Raji (cell line): ENCODE measurements around the gene PRKACA.

ENCODE experiments used
- POLR2A ChIP-seq: IDR thresholded peaks from 2 replicates; pipeline ENCODE4 v1.6.1; 2011; ENCODE audit warnings: low read depth, low read length, control low read depth; ENCODE audit not compliant: insufficient read depth

Gene PRKACA

DNA sequence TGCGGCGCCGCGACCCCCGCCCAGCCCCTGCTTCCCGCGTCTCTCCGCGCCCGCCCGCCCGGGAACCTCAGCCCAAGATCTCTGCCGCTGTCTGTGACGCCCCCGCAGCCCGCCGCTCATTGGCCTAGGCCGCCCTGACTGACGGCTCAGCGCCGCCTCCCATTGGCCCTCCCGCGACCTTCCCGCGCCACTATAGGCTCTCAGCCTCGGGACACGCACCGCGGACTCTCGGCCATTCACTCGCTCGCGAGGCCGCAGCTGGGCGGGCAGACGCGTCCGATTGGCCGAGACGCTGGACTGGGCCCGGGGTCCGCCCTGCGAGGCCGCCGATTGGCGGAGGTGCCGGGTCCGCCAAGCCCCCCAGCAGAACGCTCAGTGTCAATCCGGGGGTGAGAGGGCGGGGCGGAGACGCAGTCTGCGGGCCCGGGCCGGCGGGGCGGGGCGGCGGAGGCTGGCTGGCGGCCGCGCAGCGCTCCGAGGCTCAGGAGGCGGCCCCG, at the start of gene PRKACA:
PRKACA (minus strand) TSS at position 95 of the 497 bp plus-strand sequence. CDS start 215 bp downstream, outside the sequence.
- TF ChIP-seq POLR2A = peak; percentile 40; the same call in 1 of the 2 replicates

GRCh38 chr19:14166999-14167575, 49.5 kb upstream of the PRKACA start:
- no peak for TF ChIP-seq POLR2A

DNA sequence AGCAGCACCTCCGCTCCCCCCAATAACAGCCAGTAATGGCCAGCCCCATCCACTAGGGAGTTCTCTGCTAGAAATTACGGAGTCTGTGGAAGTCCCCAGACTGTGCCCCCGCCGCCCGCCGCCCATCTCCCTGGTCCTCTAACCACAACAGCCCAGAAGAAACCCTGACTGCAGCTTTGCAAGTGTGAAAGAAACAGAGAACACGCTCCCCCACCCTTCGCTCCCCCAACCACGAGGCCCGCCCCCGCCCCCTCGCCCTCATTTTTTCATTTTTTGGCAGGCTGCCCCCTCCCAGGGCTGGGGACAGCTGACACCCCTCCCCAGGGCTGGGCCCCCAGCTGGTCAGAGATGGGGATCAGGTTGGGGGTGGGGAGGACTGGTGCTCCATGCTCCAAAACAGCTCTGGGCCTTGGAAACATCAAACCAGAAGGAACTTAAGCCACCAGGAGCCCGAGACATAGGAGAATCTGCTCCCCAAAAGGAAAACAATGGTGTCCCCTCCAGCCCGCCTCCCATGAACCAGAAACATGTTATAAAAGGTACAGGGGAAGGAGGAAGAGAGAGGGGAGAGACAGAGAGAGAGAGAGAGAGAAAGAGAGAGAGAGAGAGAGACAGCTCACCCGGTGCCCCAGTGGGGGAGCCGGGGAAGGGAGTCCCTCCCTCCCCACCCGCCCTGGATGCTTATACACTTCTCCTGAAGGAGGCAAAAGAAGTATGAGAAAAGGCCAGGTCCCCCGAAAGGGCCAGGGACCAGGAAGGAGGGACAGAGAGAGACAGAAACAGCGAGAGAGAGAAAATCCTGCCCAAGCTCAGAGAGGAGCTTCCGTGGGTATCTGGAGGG, 48.6 kb upstream of the PRKACA start:
- no peak for TF ChIP-seq POLR2A

- no peak for TF ChIP-seq POLR2A
Measured at GRCh38 chr19:14164724-14165493, 47.3 kb upstream of the PRKACA start.

- no peak for TF ChIP-seq POLR2A
Measured at GRCh38 chr19:14164082-14164481, 46.5 kb upstream of the PRKACA start.

- no peak for TF ChIP-seq POLR2A
Measured at GRCh38 chr19:14162871-14163297, 45.3 kb upstream of the PRKACA start.

DNA sequence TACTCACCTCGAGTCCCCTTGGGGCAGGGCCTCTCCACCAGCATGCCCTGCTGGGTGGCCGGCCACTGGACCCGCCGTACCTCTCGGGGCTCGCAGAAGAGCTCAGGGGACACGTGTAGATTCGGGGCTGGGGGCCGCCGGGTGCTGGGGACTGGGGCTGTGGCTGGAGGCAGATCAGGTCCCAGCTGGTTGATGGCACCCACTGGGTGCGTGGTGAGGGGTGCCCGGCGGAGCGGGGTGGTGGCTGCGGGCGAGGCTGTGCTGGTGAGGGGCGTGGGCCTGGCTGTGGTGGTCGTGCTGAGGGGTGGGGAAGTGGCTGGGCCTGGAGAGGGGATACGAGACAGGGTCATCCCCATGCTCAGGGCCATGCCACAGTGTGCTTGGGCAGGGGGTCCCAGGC, 43.7 kb upstream of the PRKACA start:
- TF ChIP-seq POLR2A = no peak

GRCh38 chr19:14160017-14160703, 42.6 kb upstream of the PRKACA start:
- no peak for TF ChIP-seq POLR2A

GRCh38 chr19:14159059-14159458, 41.5 kb upstream of the PRKACA start:
- no peak for TF ChIP-seq POLR2A

- TF ChIP-seq POLR2A = no peak
Measured at GRCh38 chr19:14158276-14159023, 40.9 kb upstream of the PRKACA start.

DNA sequence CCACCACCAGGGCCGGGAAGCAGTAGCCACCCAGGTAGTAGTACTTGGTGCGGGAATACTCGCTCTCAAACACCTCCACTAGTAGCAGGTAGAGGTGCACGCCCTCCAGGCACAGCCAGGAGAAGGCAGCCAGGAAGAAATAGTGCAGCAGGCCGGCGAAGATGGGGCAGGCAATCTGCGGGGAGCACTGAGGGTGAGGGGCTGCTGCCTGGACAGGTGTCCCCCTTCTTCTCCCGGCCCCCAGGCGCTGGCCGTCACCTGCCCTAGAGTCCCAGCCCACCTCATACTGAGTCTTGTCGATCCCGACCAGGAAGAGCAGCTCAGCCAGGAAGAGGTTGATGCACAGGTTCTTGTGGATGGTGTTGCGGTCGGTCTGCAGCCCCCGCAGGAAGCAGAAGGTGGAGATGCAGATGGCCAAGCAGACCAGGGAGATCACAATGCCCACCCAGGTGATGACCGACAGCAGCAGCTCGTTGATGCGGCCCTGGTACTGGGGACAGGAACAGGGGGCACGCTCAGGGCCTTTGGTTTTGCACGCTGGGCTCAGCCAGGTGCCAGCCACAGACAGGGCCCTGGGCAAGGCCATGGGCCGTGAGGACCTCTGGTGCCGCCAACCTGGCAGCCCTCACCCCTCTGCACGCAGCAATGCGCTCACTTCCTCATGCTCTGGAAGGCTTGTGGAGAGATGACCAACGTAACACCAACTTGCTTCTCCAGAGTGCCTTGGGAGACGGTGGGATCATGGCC, 39.6 kb upstream of the PRKACA start:
- no peak for TF ChIP-seq POLR2A

DNA sequence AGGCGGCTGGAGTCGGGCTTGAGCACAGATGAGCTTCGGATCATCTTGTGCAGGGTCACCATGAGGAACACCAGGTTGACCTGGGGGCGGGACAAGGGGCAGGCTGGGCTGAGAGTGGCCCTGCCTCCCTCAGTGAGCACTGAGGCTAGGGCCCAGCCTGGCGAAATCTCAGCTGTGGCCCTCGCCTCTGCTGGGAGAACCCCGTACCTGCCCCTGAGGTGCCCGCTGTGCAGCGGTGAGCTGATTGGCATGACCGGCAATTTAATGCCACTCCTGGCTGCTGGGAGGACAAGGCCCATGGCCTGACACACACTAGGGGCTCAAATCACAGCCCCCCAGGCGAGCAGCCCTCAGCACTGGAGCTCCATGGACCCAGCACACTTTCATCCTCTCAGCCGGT, 38.6 kb upstream of the PRKACA start:
- no peak for TF ChIP-seq POLR2A

DNA sequence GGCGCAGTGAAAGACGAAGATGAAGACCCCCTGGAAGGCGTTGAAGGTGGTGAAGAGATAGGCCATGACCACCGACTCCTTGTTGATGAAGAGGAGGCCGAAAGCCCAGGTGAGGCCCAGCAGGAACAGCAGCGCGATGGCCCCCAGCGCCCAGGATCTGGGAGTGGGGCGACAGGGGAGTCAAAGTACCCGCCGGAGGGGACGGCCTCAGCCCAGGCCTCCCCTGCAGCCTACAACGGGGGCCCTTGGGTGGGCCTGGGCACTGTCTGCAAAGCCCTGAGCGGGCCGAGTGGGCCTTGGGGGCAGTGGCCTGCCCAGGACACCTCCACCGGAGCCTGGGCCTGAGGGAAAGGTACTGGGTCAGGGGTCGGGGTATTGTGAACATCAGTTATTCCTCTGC, 37.8 kb upstream of the PRKACA start:
- TF ChIP-seq POLR2A = no peak

DNA sequence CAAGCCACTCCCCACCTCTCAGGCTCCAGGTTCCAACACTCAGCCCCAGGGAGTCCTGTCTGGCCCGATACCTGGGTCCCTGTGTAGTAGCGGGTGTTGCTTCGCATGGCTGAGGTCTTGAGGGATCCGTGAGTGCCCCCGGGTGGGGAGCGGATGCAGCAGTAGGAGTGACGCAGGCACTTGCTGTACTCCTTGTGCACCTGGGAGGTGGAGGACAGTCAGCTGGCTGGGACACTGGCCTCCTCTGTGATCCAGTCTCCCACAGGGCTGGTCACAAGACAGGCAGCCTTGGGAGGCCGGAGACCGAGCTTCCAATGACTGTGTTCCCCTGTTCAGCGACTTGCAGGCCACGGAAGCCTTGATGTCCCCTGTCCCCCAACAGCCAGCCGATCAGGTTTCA, 35.2 kb upstream of the PRKACA start:
- TF ChIP-seq POLR2A = no peak
